DOHH2 (cell line): ENCODE results near the gene ZBTB5.

ENCODE experiments used
- H3F3A ChIP-seq: fragments of 200-600 bp; sonication (generic), shearing (Covaris generic); 2 replicates; pipeline ENCODE4 v1.6.0; 2016; ENCODE audit warnings: antibody characterized with exemption, mild to moderate bottlenecking; ENCODE audit not compliant: control insufficient read depth, insufficient read depth
- H3K27ac ChIP-seq: fragments of 200-600 bp; sonication (generic); 2 replicates; pipeline ENCODE4 v1.5.1; 2014; ENCODE audit warnings: low read depth, mild to moderate bottlenecking, low read length, moderate library complexity
- H3K27me3 ChIP-seq: fragments of 200-600 bp; sonication (generic); 2 replicates; pipeline ENCODE4 v1.6.1; 2014; ENCODE audit warnings: mild to moderate bottlenecking, low read length, mixed read lengths; ENCODE audit not compliant: control insufficient read depth
- H3K36me3 ChIP-seq: fragments of 200-600 bp; sonication (generic); 2 replicates; pipeline ENCODE4 v1.6.1; 2014; ENCODE audit warnings: mild to moderate bottlenecking, low read length, moderate library complexity, mixed read lengths; ENCODE audit not compliant: control insufficient read depth
- H3K4me1 ChIP-seq: fragments of 200-600 bp; sonication (generic); 2 replicates; pipeline ENCODE4 v1.6.1; 2014; ENCODE audit warnings: mild to moderate bottlenecking, low read length, mixed read lengths; ENCODE audit not compliant: control insufficient read depth
- H3K4me2 ChIP-seq: fragments of 200-600 bp; sonication (generic); 2 replicates; pipeline ENCODE4 v1.6.0; 2014; ENCODE audit warnings: mild to moderate bottlenecking, low read length, moderate library complexity
- H3K4me3 ChIP-seq: fragments of 200-600 bp; sonication (generic); 2 replicates; pipeline ENCODE4 v1.5.1; 2014; ENCODE audit warnings: mild to moderate bottlenecking, low read length, mixed read lengths
- H3K79me2 ChIP-seq: fragments of 200-600 bp; sonication (generic); 2 replicates; pipeline ENCODE4 v1.6.1; 2014; ENCODE audit warnings: mild to moderate bottlenecking, low read length, mixed read lengths; ENCODE audit not compliant: control insufficient read depth
- H3K9me2 ChIP-seq: fragments of 200-600 bp; sonication (generic); replicated peaks from 2 replicates; pipeline ENCODE4 v1.6.1; 2014; ENCODE audit warnings: mild to moderate bottlenecking, low read length, mixed read lengths; ENCODE audit not compliant: control insufficient read depth
- H3K9me3 ChIP-seq: fragments of 200-600 bp; sonication (generic); 2 replicates; pipeline ENCODE4 v1.6.1; 2014; ENCODE audit warnings: antibody characterized with exemption, low read length, mixed read lengths; ENCODE audit not compliant: control insufficient read depth, insufficient read depth
- H4K20me1 ChIP-seq: fragments of 200-600 bp; sonication (generic); 2 replicates; pipeline ENCODE4 v1.6.0; 2014; ENCODE audit warnings: low read depth, mild to moderate bottlenecking, antibody characterized with exemption, low read length, moderate library complexity; ENCODE audit not compliant: control insufficient read depth, insufficient read depth
- CTCF ChIP-seq: fragments of 200-600 bp; sonication (generic); IDR thresholded peaks from one replicate; pipeline ENCODE4 v1.5.1; 2014; ENCODE audit warnings: antibody characterized with exemption, mild to moderate bottlenecking, low read depth, low read length; ENCODE audit not compliant: poor library complexity, severe bottlenecking
- EZH2phosphoT487 ChIP-seq: fragments of 200-600 bp; sonication (generic); IDR thresholded peaks from 2 replicates; pipeline ENCODE4 v1.6.1; 2017; ENCODE audit warnings: borderline replicate concordance, mild to moderate bottlenecking, antibody characterized with exemption, low read length, moderate library complexity, mixed read lengths

The ZBTB5 gene

GRCh38 chr9:37405764-37406380, 59.4 kb downstream of the ZBTB5 start:
- H3K27me3 ChIP-seq = no peaks in the 10 kb centered on the region
- no peaks in the 10 kb centered on the region for H3K9me2 ChIP-seq
- peak overlapping the region; percentile 78 for H3K4me3 ChIP-seq
- no peaks in the 10 kb centered on the region for H4K20me1 ChIP-seq
- H3K79me2 ChIP-seq = peaks cover 55% of the 10 kb centered on the region
- H3F3A ChIP-seq = peaks cover 73% of the 10 kb centered on the region
- H3K27ac ChIP-seq = peak overlapping the region; percentile 93
- H3K4me1 ChIP-seq = peaks cover 97% of the 10 kb centered on the region
- no peaks in the 10 kb centered on the region for H3K9me3 ChIP-seq
- peaks cover 48% of the 10 kb centered on the region for H3K36me3 ChIP-seq
- TF ChIP-seq CTCF (no peak), EZH2phosphoT487 (no peak)
- H3K4me2 ChIP-seq = peak overlapping the region; percentile 93

- H3K4me1 ChIP-seq = peaks cover 97% of the 10 kb centered on the region
- H4K20me1 ChIP-seq = no peaks in the 10 kb centered on the region
- no peaks in the 10 kb centered on the region for H3K9me2 ChIP-seq
- H3F3A ChIP-seq = peaks cover 73% of the 10 kb centered on the region
- peak overlapping the region; percentile 78 for H3K4me3 ChIP-seq
- H3K27ac ChIP-seq = peak overlapping the region; percentile 93
- peaks cover 53% of the 10 kb centered on the region for H3K79me2 ChIP-seq
- H3K4me2 ChIP-seq = peak overlapping the region; percentile 93
- peaks cover 47% of the 10 kb centered on the region for H3K36me3 ChIP-seq
- H3K9me3 ChIP-seq = no peaks in the 10 kb centered on the region
- H3K27me3 ChIP-seq = no peaks in the 10 kb centered on the region
- no peak for TF ChIP-seq EZH2phosphoT487
- TF ChIP-seq CTCF = no peak
These were observed 59.9 kb downstream of the ZBTB5 start for GRCh38 chr9:37405350-37405749.

GRCh38 chr9:37404590-37404989, 60.7 kb downstream of the ZBTB5 start:
- Histone ChIP-seq H3K4me1 (peaks cover 97% of the 10 kb centered on the region), H3K27ac (peak overlapping the region; percentile 93), H3K79me2 (peaks cover 49% of the 10 kb centered on the region), H3K27me3 (no peaks in the 10 kb centered on the region), H3K4me2 (peak overlapping the region; percentile 93), H3K9me3 (no peaks in the 10 kb centered on the region), H3F3A (peaks cover 73% of the 10 kb centered on the region), H4K20me1 (no peaks in the 10 kb centered on the region), H3K9me2 (no peaks in the 10 kb centered on the region), H3K4me3 (peak overlapping the region; percentile 78), H3K36me3 (peaks cover 41% of the 10 kb centered on the region)
- TF ChIP-seq EZH2phosphoT487 = no peak
- peak; percentile 29 for TF ChIP-seq CTCF

- no peak for TF ChIP-seq EZH2phosphoT487
- H3K36me3 ChIP-seq = peaks cover 22% of the 10 kb centered on the region
- no peaks in the 10 kb centered on the region for H3K9me2 ChIP-seq
- H3K9me3 ChIP-seq = no peaks in the 10 kb centered on the region
- no peaks in the 10 kb centered on the region for H3K27me3 ChIP-seq
- H3K4me2 ChIP-seq = peak overlapping the region; percentile 93
- peaks cover 100% of the 10 kb centered on the region for H3K4me1 ChIP-seq
- peak overlapping the region; percentile 93 for H3K27ac ChIP-seq
- no peaks in the 10 kb centered on the region for H4K20me1 ChIP-seq
- H3F3A ChIP-seq = peaks cover 73% of the 10 kb centered on the region
- H3K4me3 ChIP-seq = peak overlapping the region; percentile 71
- H3K79me2 ChIP-seq = peaks cover 25% of the 10 kb centered on the region
These were observed 65.9 kb downstream of the ZBTB5 start for GRCh38 chr9:37399336-37399735.
